HG03060 (cell line): Measurements from ENCODE around the gene BHLHE40.

ENCODE experiments used
- ATAC-seq: cut with Tn5 transposase; IDR thresholded peaks from one replicate; pipeline ENCODE4 v1.9.1; 2021; ENCODE audit warnings: low read depth, moderate number of reproducible peaks; ENCODE audit not compliant: unreplicated experiment

Gene BHLHE40

DNA sequence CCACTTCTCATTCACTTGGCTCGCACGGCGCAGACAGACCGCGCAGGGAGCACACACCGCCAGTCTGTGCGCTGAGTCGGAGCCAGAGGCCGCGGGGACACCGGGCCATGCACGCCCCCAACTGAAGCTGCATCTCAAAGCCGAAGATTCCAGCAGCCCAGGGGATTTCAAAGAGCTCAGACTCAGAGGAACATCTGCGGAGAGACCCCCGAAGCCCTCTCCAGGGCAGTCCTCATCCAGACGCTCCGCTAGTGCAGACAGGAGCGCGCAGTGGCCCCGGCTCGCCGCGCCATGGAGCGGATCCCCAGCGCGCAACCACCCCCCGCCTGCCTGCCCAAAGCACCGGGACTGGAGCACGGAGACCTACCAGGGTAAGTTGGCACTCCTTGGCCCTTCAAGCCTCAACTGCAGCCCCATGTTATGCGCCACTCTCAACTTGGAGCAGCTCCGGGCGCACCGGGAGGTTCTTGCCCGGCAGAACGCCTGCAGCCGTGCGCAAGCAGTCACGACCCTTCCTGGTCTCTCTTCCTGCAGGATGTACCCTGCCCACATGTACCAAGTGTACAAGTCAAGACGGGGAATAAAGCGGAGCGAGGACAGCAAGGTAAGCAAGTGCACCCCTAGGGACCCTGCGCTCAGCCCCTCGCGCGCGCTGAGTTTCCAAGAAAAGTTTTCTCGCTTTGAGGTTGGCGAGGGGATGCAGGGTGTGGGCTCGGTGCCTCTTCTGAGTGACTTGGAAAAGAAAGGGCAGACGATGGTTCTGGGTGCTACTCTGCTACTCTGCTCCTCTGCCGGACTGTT lies at the start of gene BHLHE40:
BHLHE40 (plus strand) TSS at position 10 of the 801 bp plus-strand sequence; CDS start at position 292, 282 bp downstream.
- ATAC-seq = peak; percentile 2

DNA sequence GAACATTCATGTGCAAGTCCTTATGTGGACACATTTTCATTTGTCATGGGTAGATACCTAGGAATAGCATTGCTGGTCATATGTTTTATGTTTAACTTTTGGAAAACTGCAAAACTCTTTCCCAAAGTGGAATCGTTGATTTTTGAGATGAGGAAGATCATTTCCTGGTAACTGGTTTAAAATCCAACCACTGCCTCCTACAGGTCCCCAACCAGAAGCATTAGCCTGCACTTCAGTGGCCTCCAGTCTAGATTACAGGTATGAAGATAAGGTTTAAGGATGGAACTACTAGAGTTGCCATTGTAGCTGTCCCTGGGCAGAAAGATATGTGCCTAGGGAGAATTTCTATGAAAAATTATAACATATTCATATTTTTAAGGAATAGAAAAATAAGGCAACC lies 48.7 kb upstream of the BHLHE40 start:
- no peak for ATAC-seq

DNA sequence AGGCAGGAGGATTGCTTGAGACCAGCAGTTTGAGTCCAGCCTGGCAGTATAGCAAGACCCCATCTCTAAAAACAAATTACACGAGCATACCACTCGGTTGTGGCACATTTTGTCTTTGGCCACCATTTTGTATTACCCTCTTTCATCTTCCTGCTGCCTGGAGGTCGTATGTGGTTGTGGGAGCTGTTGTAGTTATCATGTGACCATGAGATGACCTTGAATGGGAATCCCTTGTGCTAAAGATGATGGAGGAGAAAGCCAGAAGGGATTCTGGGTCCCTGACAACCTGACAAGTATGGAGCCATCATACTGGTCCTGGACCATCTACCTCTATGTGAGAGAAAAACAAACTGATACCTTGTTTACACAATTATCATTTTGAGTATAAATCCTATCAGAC lies 45.2 kb upstream of the BHLHE40 start:
- ATAC-seq = no peak

DNA sequence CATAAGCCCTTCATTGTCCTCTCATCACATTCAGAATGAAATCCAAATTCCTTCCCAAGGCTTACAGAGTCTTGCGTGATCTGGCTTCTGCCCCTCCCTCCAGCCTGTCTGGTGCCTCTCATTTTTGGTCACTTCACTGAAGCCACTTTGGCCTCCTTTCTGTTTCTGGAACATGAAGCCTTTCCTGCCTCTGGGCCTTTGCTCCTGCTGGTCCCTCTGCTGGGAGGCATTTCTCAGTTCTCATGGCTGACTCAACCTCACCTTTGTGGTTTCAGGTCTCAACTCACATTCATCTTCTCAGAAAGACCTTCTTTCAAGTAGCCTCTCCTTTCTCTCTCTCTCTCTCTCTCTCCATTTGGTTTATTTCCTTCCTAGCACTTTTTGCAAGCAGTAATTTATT lies 43.9 kb upstream of the BHLHE40 start:
- ATAC-seq = no peak

DNA sequence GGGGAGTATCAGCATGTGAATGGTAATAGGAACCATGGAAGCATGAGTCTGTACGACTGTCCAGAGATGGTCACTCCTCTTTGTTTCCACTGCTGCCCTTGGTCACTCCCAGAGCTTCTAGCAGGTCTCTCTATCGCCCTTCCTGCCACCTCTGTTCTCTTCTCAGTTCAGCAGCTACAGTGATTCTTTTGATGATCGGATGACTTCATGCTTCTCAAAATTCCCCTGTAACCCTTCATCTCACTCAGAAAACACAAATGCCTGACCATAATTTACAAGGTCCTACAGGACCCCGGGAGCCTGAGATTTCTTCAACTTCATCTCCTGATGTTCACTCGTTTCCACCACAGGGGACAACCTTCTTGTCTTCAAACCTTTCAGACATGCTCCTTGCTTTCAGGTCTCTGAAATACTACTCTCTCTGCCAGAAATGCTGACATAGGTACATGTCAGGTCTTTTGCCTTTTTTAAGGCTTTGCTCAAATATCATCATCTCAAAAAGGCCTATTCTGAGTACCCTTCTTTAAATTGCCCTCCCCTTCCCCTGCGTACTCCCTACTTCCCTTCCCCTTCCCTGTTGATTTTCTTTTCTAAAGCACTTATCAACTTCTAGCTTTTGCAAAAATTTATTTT lies 42.1 kb upstream of the BHLHE40 start:
- no peak for ATAC-seq

DNA sequence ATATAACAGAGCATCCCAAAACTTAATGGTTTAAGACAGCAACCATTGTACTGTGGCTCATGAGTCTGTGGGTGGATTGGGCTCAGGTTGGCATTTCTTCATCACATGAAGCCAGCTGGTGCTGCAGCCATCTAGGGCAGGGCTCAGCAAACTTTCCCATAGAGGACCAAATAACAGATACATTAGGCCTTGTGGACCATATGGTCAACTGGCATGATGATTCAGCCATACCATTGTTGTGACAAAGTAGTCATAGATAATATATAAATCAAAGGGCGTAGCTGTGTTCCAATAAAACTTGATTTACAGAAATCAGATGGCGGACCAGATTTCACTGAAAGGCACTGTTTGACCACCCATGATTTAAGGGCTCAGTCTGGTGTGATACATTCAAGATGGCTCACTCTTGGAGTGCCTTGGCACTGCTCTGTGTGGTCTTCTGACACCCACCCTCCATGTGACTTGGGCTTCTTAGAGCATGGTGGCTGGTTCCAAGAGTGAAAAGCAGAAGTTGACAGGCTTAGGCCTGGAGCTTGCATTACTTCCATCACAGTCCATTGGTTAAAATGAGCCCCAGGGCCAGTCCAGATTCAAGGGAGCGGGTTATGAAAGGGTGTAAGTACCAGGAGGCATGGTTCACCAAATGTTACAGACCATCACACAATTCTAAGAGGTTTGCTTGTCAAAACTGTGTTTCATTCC lies 40.8 kb upstream of the BHLHE40 start:
- ATAC-seq = no peak

DNA sequence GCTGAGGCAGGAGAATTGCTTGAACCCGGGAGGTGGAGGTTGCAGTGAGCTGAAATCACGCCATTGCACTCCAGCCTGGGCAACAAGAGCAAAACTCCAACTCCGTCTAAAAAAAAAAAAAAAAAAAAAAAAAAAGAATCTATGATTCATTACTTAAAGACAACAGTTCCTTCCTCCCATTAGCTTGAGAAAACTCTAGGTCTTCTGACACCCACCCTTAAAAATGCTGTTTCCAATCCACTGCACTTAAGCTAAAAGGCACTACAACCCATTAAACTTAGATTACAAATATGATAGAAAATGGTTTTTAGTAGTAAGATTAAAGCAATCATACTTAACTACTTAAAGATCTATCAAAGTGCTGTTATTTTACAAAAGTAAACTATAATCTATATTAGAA lies 40.0 kb upstream of the BHLHE40 start:
- no peak for ATAC-seq

DNA sequence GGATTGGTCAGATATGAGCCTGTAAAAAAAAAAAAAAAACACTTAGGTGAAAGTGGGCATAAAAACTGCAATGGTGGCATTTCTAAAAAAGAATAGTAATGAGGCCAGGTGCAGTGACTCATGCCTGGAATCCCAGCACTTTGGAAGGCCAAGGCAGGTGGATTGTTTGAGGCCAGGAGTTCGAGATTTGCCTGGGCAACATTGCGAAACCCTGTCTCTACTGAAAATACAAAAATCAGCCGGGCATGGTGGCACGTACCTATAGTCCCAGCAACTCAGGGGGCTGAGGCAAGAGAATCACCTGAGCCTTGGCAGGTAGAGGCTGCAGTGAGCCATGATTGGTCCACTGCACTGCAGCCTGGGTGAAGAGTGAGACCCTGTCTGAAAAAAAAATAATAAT lies 38.3 kb upstream of the BHLHE40 start:
- ATAC-seq = no peak

DNA sequence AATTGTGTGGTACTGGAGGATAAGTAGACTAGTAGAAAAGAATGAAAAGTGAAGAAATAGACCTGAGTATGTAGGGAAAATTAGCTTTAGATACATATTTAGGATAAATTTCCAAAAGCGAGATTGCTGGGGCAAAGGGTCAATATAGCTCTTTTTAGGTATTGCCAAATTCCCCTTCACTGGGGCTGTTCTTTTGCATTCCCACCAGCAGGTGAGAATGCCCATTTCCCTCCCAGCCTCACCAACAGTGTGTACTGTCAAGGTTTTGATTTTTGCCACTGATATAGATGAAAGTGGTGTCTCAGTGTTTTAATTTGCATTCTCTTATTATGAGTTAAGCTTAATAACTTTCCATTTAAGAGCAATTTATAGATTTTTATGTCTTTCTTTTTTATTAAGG lies 35.7 kb upstream of the BHLHE40 start:
- ATAC-seq = no peak

DNA sequence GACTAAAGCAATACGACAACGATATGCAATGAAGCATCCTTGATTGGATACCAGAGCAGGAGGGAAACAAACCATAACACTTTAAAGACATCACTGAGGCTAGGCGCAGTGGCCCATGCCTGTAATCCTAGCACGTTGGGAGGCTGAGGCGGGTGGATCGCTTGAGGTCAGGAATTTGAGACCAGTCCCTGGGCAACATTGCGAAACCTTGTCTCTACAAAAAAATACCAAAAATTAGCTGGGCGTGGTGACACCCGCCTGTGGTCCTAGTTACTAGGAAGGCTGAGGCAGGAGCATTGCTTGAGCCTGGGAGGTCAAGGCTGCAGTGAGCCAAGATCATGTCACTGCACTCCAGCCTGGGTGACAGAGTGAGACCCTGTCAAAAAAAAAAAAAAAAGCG lies 33.9 kb upstream of the BHLHE40 start:
- ATAC-seq = no peak

DNA sequence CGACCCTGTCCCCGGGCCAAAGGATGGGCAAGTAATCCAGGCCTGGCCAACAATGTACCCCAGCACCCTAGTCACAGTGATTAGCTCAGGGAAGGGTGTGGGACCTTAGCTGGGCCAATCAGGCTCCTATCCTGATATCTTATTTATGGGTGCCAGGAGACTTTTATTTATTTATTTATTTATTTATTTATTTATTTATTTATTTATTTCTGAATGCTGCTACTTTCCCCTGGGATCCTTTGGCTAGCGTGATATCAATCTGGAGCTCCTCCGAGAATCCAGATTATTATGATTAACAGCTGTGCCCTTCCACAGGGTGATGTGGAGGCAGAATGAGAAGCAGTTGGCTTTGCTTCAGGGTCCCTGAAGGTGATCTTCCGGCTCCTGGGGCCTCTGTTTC lies 32.2 kb upstream of the BHLHE40 start:
- ATAC-seq = no peak

DNA sequence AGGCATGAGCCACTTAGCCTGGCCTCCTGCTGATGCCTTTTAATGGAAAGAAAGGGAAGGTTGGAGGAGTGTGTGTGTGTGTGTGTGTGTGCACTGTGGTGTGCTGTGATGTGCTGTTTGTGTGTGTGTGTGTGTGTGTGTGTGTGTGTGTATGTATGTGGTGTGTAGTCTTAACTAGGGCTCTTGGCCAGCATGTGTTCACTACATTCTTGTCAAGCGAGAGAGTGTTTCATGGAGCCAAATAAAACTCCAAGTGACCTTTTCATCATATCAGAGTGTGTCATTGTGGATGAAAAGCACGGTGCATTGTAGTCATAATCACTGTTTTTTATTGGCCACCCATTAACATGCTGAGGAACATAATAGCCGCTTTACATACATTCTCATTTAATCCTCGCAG lies 30.8 kb upstream of the BHLHE40 start:
- no peak for ATAC-seq

DNA sequence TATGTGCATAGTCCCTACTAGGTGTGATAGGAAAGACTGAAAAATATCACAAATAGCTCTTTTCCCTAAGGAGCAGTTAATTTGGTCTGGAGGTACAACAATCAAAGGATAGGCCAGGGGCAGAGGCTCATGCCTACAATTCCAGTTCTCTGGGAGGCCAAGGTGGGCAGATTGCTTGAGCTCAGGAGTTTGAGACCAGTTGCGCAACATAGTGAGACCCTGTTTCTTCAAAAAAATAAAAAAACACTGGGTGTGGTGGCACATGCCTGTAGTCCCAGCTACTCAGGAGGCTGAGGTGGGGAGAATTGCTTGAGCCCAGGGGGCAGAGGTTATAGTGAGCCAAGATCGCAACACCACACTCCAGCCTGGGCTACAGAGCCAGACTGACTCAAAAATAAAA lies 30.2 kb upstream of the BHLHE40 start:
- no peak for ATAC-seq

DNA sequence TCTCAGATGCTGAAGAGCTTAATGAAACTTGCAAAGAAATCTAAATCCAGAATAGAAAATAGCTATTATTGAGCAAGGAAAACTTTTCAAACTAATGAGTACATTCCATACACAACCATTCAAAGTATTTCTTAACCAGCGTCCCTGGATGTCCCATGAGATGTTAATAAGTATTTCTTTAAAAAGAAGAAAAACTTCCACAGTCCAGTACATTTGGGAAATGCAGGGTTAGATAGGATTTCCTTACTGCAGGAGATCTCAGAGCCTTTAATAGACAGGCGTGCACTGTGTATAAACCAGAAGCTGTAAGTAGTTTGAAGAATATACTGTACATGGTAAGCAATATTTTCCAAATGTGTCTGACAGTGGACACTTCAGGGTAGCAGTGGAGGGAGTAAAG lies 29.6 kb upstream of the BHLHE40 start:
- no peak for ATAC-seq

DNA sequence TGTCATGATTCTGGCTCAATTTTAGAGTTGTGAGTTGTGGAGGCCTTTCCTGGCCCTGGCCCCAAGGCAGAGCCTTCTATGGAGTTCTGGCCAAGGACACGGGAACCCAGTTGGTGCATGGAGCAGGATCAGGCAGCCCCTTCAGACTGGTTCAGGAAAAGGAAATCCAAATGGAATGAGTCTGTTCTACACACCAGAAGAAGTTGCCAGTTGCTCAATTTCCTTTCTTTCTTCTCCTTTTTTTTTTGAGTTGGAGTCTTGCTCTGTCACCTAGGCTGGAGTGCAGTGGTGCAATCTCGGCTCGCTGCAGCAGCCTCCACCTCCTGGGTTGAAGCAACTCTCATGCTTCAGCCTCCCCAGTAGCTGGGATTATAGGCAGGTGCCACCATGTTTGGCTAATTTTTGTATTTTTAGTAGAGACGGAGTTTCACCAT lies 28.9 kb upstream of the BHLHE40 start:
- ATAC-seq = no peak

DNA sequence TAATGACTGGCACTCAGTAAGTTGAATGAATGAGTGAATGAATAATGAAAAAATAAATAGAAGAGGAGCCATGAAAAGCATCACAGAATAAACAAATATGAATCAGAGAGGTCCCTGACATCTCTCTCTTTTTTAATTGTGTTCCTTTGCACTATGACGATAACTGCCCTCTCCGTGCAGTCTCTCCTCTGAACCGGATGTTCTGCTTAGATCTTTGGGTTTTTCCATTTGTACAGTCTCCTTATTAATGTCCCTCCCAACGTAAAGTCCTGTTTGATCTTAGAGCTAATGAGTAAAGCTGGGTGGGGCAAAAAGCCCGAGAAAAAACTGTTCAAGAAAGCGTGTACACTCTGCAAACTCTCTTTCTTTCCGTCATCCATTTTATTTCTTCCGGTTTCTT lies 28.3 kb upstream of the BHLHE40 start:
- ATAC-seq = no peak

DNA sequence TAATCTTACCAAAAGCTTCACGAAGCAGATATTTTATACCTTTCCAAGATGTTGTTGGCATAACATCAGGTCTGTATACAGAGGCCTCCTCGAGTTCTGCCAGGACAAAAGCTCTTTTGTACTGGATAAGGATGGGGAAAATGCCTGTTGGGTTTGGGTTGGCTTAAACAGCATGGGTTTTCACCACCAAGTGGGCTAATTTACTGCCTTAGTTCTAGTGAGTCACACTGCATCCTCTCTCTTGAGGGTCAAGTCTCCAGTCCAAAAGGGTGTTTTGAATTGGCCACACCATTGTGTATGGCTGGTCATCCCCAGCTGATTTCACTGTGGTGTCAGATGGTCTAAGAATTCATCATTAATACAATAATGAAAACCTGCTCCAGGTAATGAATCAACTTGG lies 26.1 kb upstream of the BHLHE40 start:
- no peak for ATAC-seq

DNA sequence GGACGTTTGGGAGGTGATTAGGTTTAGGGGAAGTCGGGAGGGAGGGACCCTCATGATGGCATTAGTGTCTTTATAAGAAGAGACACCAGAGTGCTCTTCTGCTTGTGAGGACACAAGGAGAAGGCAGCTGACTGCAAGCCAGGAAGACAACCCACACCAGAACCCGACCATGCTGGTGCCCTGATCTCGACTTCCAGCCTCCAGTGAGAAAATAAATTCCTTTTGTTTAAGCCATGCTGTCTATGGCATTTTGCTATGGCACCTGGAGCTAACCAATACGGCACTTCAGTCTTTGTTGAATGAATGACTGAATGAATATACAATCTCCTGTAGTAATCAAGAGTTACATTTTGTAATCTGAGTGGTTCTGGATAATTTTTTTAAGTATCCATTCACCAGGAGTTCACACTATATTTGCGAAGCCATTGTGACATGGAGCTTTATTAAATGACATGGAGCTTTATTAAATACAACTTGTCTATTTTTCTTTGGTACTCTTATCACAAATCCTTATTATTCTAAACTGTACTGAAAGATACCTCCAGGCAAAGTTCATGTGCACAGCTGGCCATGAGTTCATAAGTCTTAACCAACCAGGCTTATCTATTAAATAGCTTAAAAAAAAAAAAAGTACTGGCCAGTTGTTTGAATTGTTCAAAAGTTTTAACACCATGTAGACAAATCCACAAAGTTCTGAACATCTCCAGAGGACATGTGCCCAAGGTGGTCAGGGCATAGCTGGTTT lies 24.8 kb upstream of the BHLHE40 start:
- no peak for ATAC-seq

DNA sequence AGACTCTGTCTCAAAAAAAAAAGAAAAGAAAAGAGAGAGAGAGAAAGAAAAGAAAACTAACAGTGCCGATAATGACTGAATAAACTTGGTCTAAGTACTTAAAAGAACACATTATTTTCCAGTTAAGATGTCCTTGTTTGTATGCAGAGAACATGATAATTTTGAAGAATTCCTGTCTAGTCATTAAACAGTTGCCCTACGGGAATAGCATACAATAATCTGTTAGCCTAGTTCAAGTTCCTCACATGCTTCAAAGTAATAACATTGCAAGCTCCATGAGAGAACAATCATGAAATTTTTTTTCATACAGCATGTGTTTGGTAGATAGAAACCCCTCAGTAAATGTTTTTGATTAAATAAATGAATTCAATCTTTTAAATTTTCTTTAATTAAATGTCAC lies 23.1 kb upstream of the BHLHE40 start:
- no peak for ATAC-seq

DNA sequence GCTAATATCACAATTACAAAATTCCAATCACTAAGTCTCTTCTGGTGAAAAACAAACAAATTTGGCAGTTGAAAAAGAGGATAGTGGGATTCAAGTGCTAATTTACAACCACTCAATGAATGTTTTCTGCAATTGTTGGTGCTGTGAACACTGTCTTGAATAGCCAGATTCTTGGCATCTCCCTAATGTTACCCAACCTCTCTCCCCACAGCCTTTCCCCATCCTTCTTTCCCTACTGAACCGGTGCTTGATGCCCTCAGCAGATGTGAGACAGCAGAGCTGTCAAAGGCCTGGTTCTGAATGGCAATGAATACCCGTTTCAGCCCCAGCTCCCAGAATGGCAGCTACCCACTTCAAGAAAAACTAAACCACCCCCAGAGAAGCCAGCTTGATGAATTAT lies 22.5 kb upstream of the BHLHE40 start:
- no peak for ATAC-seq

DNA sequence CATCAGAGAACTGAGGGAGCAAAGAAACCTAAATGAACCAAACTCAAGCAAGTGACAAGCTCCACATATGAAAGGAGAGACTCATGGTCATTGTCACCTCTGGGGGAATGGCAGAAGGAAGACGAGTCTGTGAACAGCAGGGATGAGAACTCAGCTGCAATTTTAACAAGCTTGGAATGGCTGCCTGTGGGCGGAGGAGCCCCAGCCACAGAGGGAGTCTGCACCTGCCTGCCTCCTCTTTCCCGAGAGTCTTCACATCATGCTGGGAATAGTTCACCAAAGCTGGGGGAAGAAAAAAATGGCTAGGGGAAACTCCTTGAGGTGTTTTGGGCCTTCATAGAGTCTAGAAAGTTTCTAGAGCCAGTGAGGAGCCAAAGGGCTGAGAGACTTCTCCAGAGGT lies 21.3 kb upstream of the BHLHE40 start:
- ATAC-seq = no peak
